Iris pigment epithelial cell (primary cell): Measurements from ENCODE around the gene TBP.

Source experiments
- DNase-seq: peaks from one replicate; pipeline ENCODE4 v3.0.0-alpha.2; 2011; ENCODE audit warnings: low read depth

TBP gene

GRCh38 chr6:170535004-170535403 lies 19.2 kb upstream of the TBP start:
- no peak for DNase-seq

GRCh38 chr6:170536671-170537070 lies 17.5 kb upstream of the TBP start:
- no peak for DNase-seq

GRCh38 chr6:170537329-170537728 lies 16.8 kb upstream of the TBP start:
- DNase-seq: no peak

- peak; percentile 90 for DNase-seq
Measured at GRCh38 chr6:170542031-170542719, 12.0 kb upstream of the TBP start.

- peak; percentile 81 for DNase-seq
Measured at GRCh38 chr6:170545405-170545804, 8.8 kb upstream of the TBP start.

- peak; percentile 96 for DNase-seq
Measured at GRCh38 chr6:170552765-170553533, 1.2 kb upstream of the TBP start, which contains the start of gene PSMB1. PSMB1 (minus strand) TSS chr6:170553307; CDS start chr6:170553242, 65 bp downstream.

GRCh38 chr6:170553534-170554012 lies 596 bp upstream of the TBP start:
- peak; percentile 57 for DNase-seq

- no peak for DNase-seq
Measured at GRCh38 chr6:170554796-170555137, 598 bp downstream of the TBP start.

GRCh38 chr6:170555305-170555704 lies 1.1 kb downstream of the TBP start:
- no peak for DNase-seq

- DNase-seq: no peak
Measured at GRCh38 chr6:170561555-170561954, 7.4 kb downstream of the TBP start.

GRCh38 chr6:170564936-170565530 lies 10.9 kb downstream of the TBP start:
- DNase-seq: no peak

- DNase-seq: no peak
Measured at GRCh38 chr6:170572704-170573466, 18.7 kb downstream of the TBP start.

GRCh38 chr6:170575250-170575649 lies 21.1 kb downstream of the TBP start:
- peak; percentile 44 for DNase-seq

GRCh38 chr6:170578909-170579308 lies 24.7 kb downstream of the TBP start:
- DNase-seq: no peak

GRCh38 chr6:170583756-170584180 lies 29.6 kb downstream of the TBP start:
- DNase-seq: peak; percentile 7

- peak; percentile 90 for DNase-seq
Measured at GRCh38 chr6:170584181-170584953, 30.2 kb downstream of the TBP start, which contains the start of gene PDCD2. PDCD2 (minus strand) TSS chr6:170584637; CDS start chr6:170584581, 56 bp downstream.

GRCh38 chr6:170584954-170585498 lies 30.9 kb downstream of the TBP start:
- DNase-seq: no peak

GRCh38 chr6:170590725-170591124 lies 36.6 kb downstream of the TBP start:
- no peak for DNase-seq

GRCh38 chr6:170596426-170596825 lies 42.3 kb downstream of the TBP start:
- no peak for DNase-seq

GRCh38 chr6:170597278-170597677 lies 43.1 kb downstream of the TBP start:
- DNase-seq: no peak
